K562 (cell line): ENCODE measurements around the gene GPR153. TPM values are rescaled to one million over a fixed set of nuclear protein-coding genes. Genes with fewer than 3 reads are reported as not detected.

ENCODE experiments used
- ATAC-seq: fragments of 200-7000 bp; cut with Tn5 transposase; 3 replicates; pipeline ENCODE4 v1.9.1; 2020; ENCODE audit warnings: moderate library complexity
- BruUV-seq: library from RNA; stranded (reverse); fragments of 400-500 nt; replicated peaks from 2 replicates; lab custom pipeline; 2021; lab: Mats Ljungman, UMichigan
- CTCF ChIA-PET: fragments of 300-600 bp; formaldehyde crosslinking; extraction: SDS; loops from one replicate; lab custom pipeline; 2021; ENCODE audit warnings: low intra/inter-chr PET ratio; lab: Yijun Ruan, JAX
- POLR2A ChIA-PET: fragments of 300-600, 350-650 bp; sonication (Branson Sonifier 250); formaldehyde crosslinking; extraction: SDS; loops from one replicate; lab custom pipeline; 2021; ENCODE audit warnings: antibody characterized with exemption, inconsistent platforms; lab: Yijun Ruan, JAX
- DNase-seq, 4 experiments: peaks; one replicate each; pipeline versions ENCODE4 v3.0.0 to v3.0.0-alpha.2; 2011 to 2018; ENCODE audit warnings: low spot score in 3 of 4, mixed read lengths in 3 of 4; ENCODE audit errors: extremely low read depth in 1 of 4
- FAIRE-seq: peaks from 2 replicates; lab custom pipeline; 2011; peaks lifted over from hg19 to GRCh38; lab: Jason Lieb, UNC
- H2AFZ ChIP-seq: 2 replicates; pipeline ENCODE4 v1.6.0; 2011; ENCODE audit warnings: low read depth, low read length, control low read depth, inconsistent platforms
- H3K27ac ChIP-seq: fragments of 200-600 bp; 3 replicates; pipeline ENCODE4 v1.8.0; 2011; ENCODE audit warnings: low read depth, mild to moderate bottlenecking, control low read depth, inconsistent platforms, low read length, moderate library complexity, mixed read lengths; ENCODE audit errors: extremely low read depth
- H3K27me3 ChIP-seq, 2 experiments: fragments of 300-600 bp in 1 of 2; 2 replicates in 1 of 2; 3 replicates in 1 of 2; pipeline versions ENCODE4 v1.6.0 to v1.8.0; 2011; ENCODE audit warnings: inconsistent platforms in 2 of 2, low read length in 2 of 2, mild to moderate bottlenecking in 1 of 2, mixed read lengths in 1 of 2, moderate library complexity in 1 of 2; ENCODE audit not compliant: control insufficient read depth in 2 of 2, insufficient read depth in 2 of 2
- H3K36me3 ChIP-seq: fragments of 300-600 bp; 3 replicates; pipeline ENCODE4 v1.8.0; 2011; ENCODE audit warnings: mild to moderate bottlenecking, low read length, inconsistent platforms; ENCODE audit not compliant: control insufficient read depth, insufficient read depth
- H3K4me1 ChIP-seq, 2 experiments: fragments of 200-600 bp in 1 of 2; replicated peaks in 1 of 2; 2 replicates in 1 of 2; 3 replicates in 1 of 2; pipeline versions ENCODE4 v1.5.1 to v1.8.0; 2011; ENCODE audit warnings: inconsistent platforms in 2 of 2, low read length in 2 of 2, mild to moderate bottlenecking in 1 of 2, mixed read lengths in 1 of 2, moderate library complexity in 1 of 2; ENCODE audit not compliant: control insufficient read depth in 2 of 2, insufficient read depth in 2 of 2
- H3K4me2 ChIP-seq: 2 replicates; pipeline ENCODE4 v1.6.1; 2011; ENCODE audit warnings: low read length, control low read depth, inconsistent platforms, mixed read lengths; ENCODE audit not compliant: insufficient read depth
- H3K4me3 ChIP-seq: fragments of 200-600 bp; sonication (generic), shearing (Covaris generic); 2 replicates; pipeline ENCODE4 v1.5.1; 2016; ENCODE audit warnings: control low read depth, inconsistent platforms
- H3K79me2 ChIP-seq: fragments of 200-600 bp; 3 replicates; pipeline ENCODE4 v1.8.0; 2011; ENCODE audit warnings: low read length, inconsistent platforms; ENCODE audit not compliant: control insufficient read depth, insufficient read depth
- H3K9ac ChIP-seq, 2 experiments: 2 replicates each; pipeline versions ENCODE4 v1.6.0 to v1.6.1; 2011; ENCODE audit warnings: low read depth in 2 of 2, low read length in 2 of 2, control low read depth in 1 of 2, inconsistent platforms in 1 of 2, mild to moderate bottlenecking in 1 of 2, mixed read lengths in 1 of 2; ENCODE audit not compliant: insufficient read depth in 1 of 2
- H3K9me1 ChIP-seq: one replicate; pipeline ENCODE4 v1.6.0; 2011; ENCODE audit warnings: inconsistent platforms, mild to moderate bottlenecking, low read length, moderate library complexity; ENCODE audit not compliant: control insufficient read depth, insufficient read depth
- H3K9me3 ChIP-seq: replicated peaks from 2 replicates; pipeline ENCODE4 v1.5.1; 2011; ENCODE audit warnings: low read depth, low read length, inconsistent platforms; ENCODE audit not compliant: control insufficient read depth, insufficient read depth
- H4K20me1 ChIP-seq: replicated peaks from 2 replicates; pipeline ENCODE4 v1.6.1; 2011; ENCODE audit warnings: low read length, inconsistent platforms, mixed read lengths; ENCODE audit not compliant: control insufficient read depth, insufficient read depth
- E2F8 ChIP-seq: fragments of 450-650 bp; IDR thresholded peaks from 2 replicates; pipeline ENCODE4 v1.7.1; 2018; ENCODE audit warnings: mild to moderate bottlenecking, low read depth; ENCODE audit not compliant: partially characterized antibody
- TFAP4 ChIP-seq: sonication (generic); formaldehyde crosslinking; IDR thresholded peaks from 2 replicates; pipeline ENCODE4 v1.8.0; 2022; ENCODE audit warnings: missing genetic modification reagents, mild to moderate bottlenecking, moderate library complexity, borderline replicate concordance
- ZBTB5 ChIP-seq: fragments of 450-650 bp; IDR thresholded peaks from 2 replicates; pipeline ENCODE4 v1.6.1; 2017; ENCODE audit warnings: antibody characterized with exemption
- WGBS: fragments of 100-300 bp; shearing (Covaris generic); methylation state at CpG from one replicate; pipeline ENCODE4 v1.1.6; 2016; ENCODE audit warnings: low coverage, mixed read lengths; ENCODE audit not compliant: insufficient coverage; ENCODE audit errors: missing lambda C conversion rate; 5-methylcytosine and 5-hydroxymethylcytosine counted together
- in situ Hi-C: fragments of 300-500 bp; cut with MboI; formaldehyde crosslinking; loops from 4 replicates; pipeline ENCODE4 v1.15.0; 2018; ENCODE audit warnings: inconsistent platforms, mixed read lengths
- intact Hi-C: fragments of 100-400 bp; cut with micrococcal nuclease; formaldehyde crosslinking; loops from 2 replicates; pipeline ENCODE4 v1.14.2; 2022
- polyA plus RNA-seq, 8 experiments: library from polyadenylated mRNA; depleted of rRNA in 4 of 8; stranded (reverse) in 5 of 8; unstranded in 3 of 8; fragments of >200 nt; fragmentation: Nextera tagmentation in 2 of 8; fragmentation: Illumina TruSeq in 1 of 8; extraction: Ambion mirVana in 2 of 8; extraction: Trizol in 1 of 8; gene quantifications; 2 replicates each; pipeline versions ENCODE4 v1.2.1 to v1.2.3, GENCODE V29; 2011 to 2014; ENCODE audit warnings: inconsistent platforms in 1 of 8, missing spikeins in 1 of 8
- total RNA-seq, 7 experiments: library from RNA; depleted of rRNA in 6 of 7; stranded (reverse); fragments of >200 nt in 6 of 7; fragmentation: Illumina TruSeq in 2 of 7; extraction: Trizol in 2 of 7; gene quantifications; 2 replicates each; pipeline versions ENCODE4 v1.2.1 to v1.2.3, GENCODE V29; 2011 to 2021; ENCODE audit warnings: low replicate concordance in 1 of 7

GPR153 gene
- total and polyA plus RNA-seq, 9 of the 15 experiments (the other 6 are each of a cell fraction or from before 2014, with no cell fraction given) = 0.01 to 1.5 (median 0.51) TPM

- H3K9me1 ChIP-seq = no peaks in the 10 kb centered on the region
- no peak for FAIRE-seq
- H3K79me2 ChIP-seq = no peaks in the 10 kb centered on the region
- intact Hi-C loops = no loop called here
- H3K36me3 ChIP-seq = 0 out of 3 replicates have a peak, but pooled peaks cover 2% of the 10 kb centered on the region
- DNase-seq = no peak
- in situ Hi-C loops = no loop called here
- H3K9me3 ChIP-seq = no peaks in the 10 kb centered on the region
- H3K4me3 ChIP-seq = no peak overlapping the region
- no peak for TF ChIP-seq ZBTB5
- no peak for TF ChIP-seq E2F8
- 0 out of 2 replicates have a peak, but pooled peaks have one; percentile 5 for TF ChIP-seq TFAP4 (CRISPR knock-in tag)
- BruUV-seq = no TSS peak
- H2AFZ ChIP-seq = no peak overlapping the region
- no peak overlapping the region for H3K9ac ChIP-seq
- H3K27me3 ChIP-seq = no peaks in the 10 kb centered on the region
- H4K20me1 ChIP-seq = peaks cover 13% of the 10 kb centered on the region
- no peak for ATAC-seq
- no peak overlapping the region for H3K4me2 ChIP-seq
- ChIA-PET CTCF (no interaction called here), POLR2A (no interaction called here)
- peaks cover 0 to 14% of the 10 kb centered on the region in 2 experiments; a peak in 2 of 5 replicates for H3K4me1 ChIP-seq
- H3K27ac ChIP-seq = no peak overlapping the region
- 74% methylated on average over 15 of the region's 15 CpGs for WGBS
Measured at GRCh38 chr1:6299557-6300165, 38.8 kb upstream of the GPR153 start.
